Upper lobe of right lung (tissue), 1 donor: Measurements from ENCODE around the gene STON2. TPM values are rescaled to one million over a fixed set of nuclear protein-coding genes. Genes with fewer than 3 reads are reported as not detected.

Source experiments
- ATAC-seq: fragments of 200-7000 bp; cut with Tn5 transposase; one replicate; pipeline ENCODE4 v1.9.1; 2020; ENCODE audit warnings: mild to moderate bottlenecking, moderate library complexity
- DNase-seq: peaks from one replicate; pipeline ENCODE4 v3.0.0-alpha.2; 2020
- H3K27ac ChIP-seq: fragments of 200-600 bp; one replicate; pipeline ENCODE4 v1.8.0; 2022
- H3K27me3 ChIP-seq: fragments of 200-600 bp; one replicate; pipeline ENCODE4 v1.8.0; 2022; ENCODE audit warnings: mild to moderate bottlenecking
- H3K36me3 ChIP-seq: fragments of 200-600 bp; one replicate; pipeline ENCODE4 v1.8.0; 2022
- H3K4me1 ChIP-seq: fragments of 200-600 bp; one replicate; pipeline ENCODE4 v1.8.0; 2022
- H3K4me3 ChIP-seq: fragments of 200-600 bp; one replicate; pipeline ENCODE4 v1.8.0; 2022; ENCODE audit warnings: mild to moderate bottlenecking
- H3K9me3 ChIP-seq: fragments of 200-600 bp; one replicate; pipeline ENCODE4 v1.8.0; 2022
- CTCF ChIP-seq: fragments of 200-600 bp; IDR thresholded peaks from one replicate; pipeline ENCODE4 v1.8.0; 2022; ENCODE audit warnings: antibody characterized with exemption
- intact Hi-C: fragments of 100-400 bp; cut with DNase I; formaldehyde crosslinking; loops from one replicate; pipeline ENCODE4 v1.11.0; 2022
- total RNA-seq: library from RNA; stranded (reverse); fragmentation: NEBNext Ultra II Directional; extraction: Animal tissue kit (Norgen Biotek cat#: 25700); gene quantifications from one replicate; pipeline ENCODE4 v1.2.1, GENCODE V29; 2021
- donor health status: DM: no; HTN: yes; CAD: no; lungs with severe emphysema.

Gene STON2
- total RNA-seq, 1 donor from 2014 or later = 47.7 TPM

- intact Hi-C loops = no loop called here
- H3K36me3 ChIP-seq = no peaks in the 10 kb centered on the region
- peak; percentile 30 for ATAC-seq
- H3K4me1 ChIP-seq = no peaks in the 10 kb centered on the region
- H3K4me3 ChIP-seq = no peak overlapping the region
- TF ChIP-seq CTCF = no peak
- no peak overlapping the region for H3K27ac ChIP-seq
- H3K9me3 ChIP-seq = no peaks in the 10 kb centered on the region
- no peaks in the 10 kb centered on the region for H3K27me3 ChIP-seq
- no peak for DNase-seq
These were observed 58.8 kb downstream of the STON2 start for GRCh38 chr14:81341370-81341769.

- Histone ChIP-seq H3K4me1 (no peaks in the 10 kb centered on the region), H3K27ac (no peak overlapping the region), H3K27me3 (no peaks in the 10 kb centered on the region), H3K9me3 (no peaks in the 10 kb centered on the region), H3K4me3 (no peak overlapping the region), H3K36me3 (no peaks in the 10 kb centered on the region)
- intact Hi-C loops = no loop called here
- DNase-seq = no peak
- TF ChIP-seq CTCF = no peak
- ATAC-seq = no peak
These were observed 59.9 kb downstream of the STON2 start for GRCh38 chr14:81340201-81340600.

- no peaks in the 10 kb centered on the region for H3K36me3 ChIP-seq
- no peaks in the 10 kb centered on the region for H3K27me3 ChIP-seq
- ATAC-seq = no peak
- no peaks in the 10 kb centered on the region for H3K9me3 ChIP-seq
- H3K27ac ChIP-seq = no peak overlapping the region
- TF ChIP-seq CTCF = no peak
- intact Hi-C loops = no loop called here
- DNase-seq = no peak
- no peak overlapping the region for H3K4me3 ChIP-seq
- no peaks in the 10 kb centered on the region for H3K4me1 ChIP-seq
These were observed 63.1 kb downstream of the STON2 start for GRCh38 chr14:81337073-81337472.

- no peaks in the 10 kb centered on the region for H3K36me3 ChIP-seq
- TF ChIP-seq CTCF = no peak
- H3K27ac ChIP-seq = no peak overlapping the region
- intact Hi-C loops = no loop called here
- H3K4me1 ChIP-seq = no peaks in the 10 kb centered on the region
- no peaks in the 10 kb centered on the region for H3K27me3 ChIP-seq
- H3K4me3 ChIP-seq = no peak overlapping the region
- ATAC-seq (no peak), DNase-seq (no peak)
- H3K9me3 ChIP-seq = no peaks in the 10 kb centered on the region
These were observed 64.1 kb downstream of the STON2 start for GRCh38 chr14:81336009-81336408.

GRCh38 chr14:81332725-81333124 is 67.4 kb downstream of the STON2 start:
- intact Hi-C loops = no loop called here
- TF ChIP-seq CTCF = no peak

More at GRCh38 chr14:81332725-81333124, 67.4 kb downstream of the STON2 start:
- H3K36me3 ChIP-seq = no peaks in the 10 kb centered on the region
- ATAC-seq = no peak
- H3K9me3 ChIP-seq = no peaks in the 10 kb centered on the region
- H3K27me3 ChIP-seq = no peaks in the 10 kb centered on the region
- H3K27ac ChIP-seq = no peak overlapping the region
- DNase-seq = no peak
- H3K4me3 ChIP-seq = no peak overlapping the region
- no peaks in the 10 kb centered on the region for H3K4me1 ChIP-seq
